KBM-7 (cell line): ENCODE measurements around the gene ARID4B.
"Not testable (repeated sequence)": the region's sequence is repeated elsewhere in the genome, so short reads cannot be mapped to it uniquely, and the experiment has no call there.

Experiments
- DNase-seq: peaks from one replicate; pipeline ENCODE4 v3.0.0-alpha.2; 2015
- in situ Hi-C: fragments of 300-500 bp; cut with MboI; formaldehyde crosslinking; loops from 2 replicates; pipeline ENCODE4 v1.14.3; 2020; ENCODE audit warnings: low sequenced_read_pairs, low pct_unique_long_range_greater_than_20kb, mixed read lengths

ARID4B gene

GRCh38 chr1:235253219-235253962, 74.6 kb downstream of the ARID4B start:
- DNase-seq, result peak; percentile 75
- in situ Hi-C loops, result no loop called here

- DNase-seq, result no peak
- in situ Hi-C loops, result no loop called here
Observed at GRCh38 chr1:235250430-235250829, 77.5 kb downstream of the ARID4B start.

- in situ Hi-C loops, result no loop called here
- peak; percentile 49 for DNase-seq
Observed at GRCh38 chr1:235246022-235246948, 81.7 kb downstream of the ARID4B start.

- in situ Hi-C loops, result no loop called here
- no peak for DNase-seq
Observed at GRCh38 chr1:235244974-235245592, 82.9 kb downstream of the ARID4B start.

GRCh38 chr1:235240960-235241359, 87.0 kb downstream of the ARID4B start:
- DNase-seq, result no peak
- in situ Hi-C loops, result no loop called here

GRCh38 chr1:235239851-235240250, 88.1 kb downstream of the ARID4B start:
- DNase-seq, result no peak
- in situ Hi-C loops, result no loop called here

- in situ Hi-C loops, result no loop called here
- DNase-seq, result no peak
Observed at GRCh38 chr1:235238558-235238957, 89.4 kb downstream of the ARID4B start.

- DNase-seq, result no peak
- in situ Hi-C loops, result no loop called here
Observed at GRCh38 chr1:235236128-235236527, 91.9 kb downstream of the ARID4B start.

- in situ Hi-C loops, result no loop called here
Observed at GRCh38 chr1:235229868-235230267, 98.1 kb downstream of the ARID4B start.

GRCh38 chr1:235227414-235227813, 100.6 kb downstream of the ARID4B start:
- in situ Hi-C loops, result no loop called here
- DNase-seq, result no peak

More at GRCh38 chr1:235229868-235230267, 98.1 kb downstream of the ARID4B start:
- DNase-seq, result no peak

GRCh38 chr1:235226933-235227332, 101.0 kb downstream of the ARID4B start:
- in situ Hi-C loops, result no loop called here
- no peak for DNase-seq

- DNase-seq, result no peak
- in situ Hi-C loops, result no loop called here
Observed at GRCh38 chr1:235225299-235225698, 102.7 kb downstream of the ARID4B start.

- no peak for DNase-seq
- in situ Hi-C loops, result no loop called here
Observed at GRCh38 chr1:235221653-235222375, 106.2 kb downstream of the ARID4B start.

- no peak for DNase-seq
- in situ Hi-C loops, result no loop called here
Observed at GRCh38 chr1:235215453-235215852, 112.5 kb downstream of the ARID4B start.

- DNase-seq, in situ Hi-C loops: not testable (repeated sequence)
Observed at GRCh38 chr1:235214962-235215361, 113.0 kb downstream of the ARID4B start.

- DNase-seq, result no peak
- in situ Hi-C loops, result no loop called here
Observed at GRCh38 chr1:235213752-235214151, 114.2 kb downstream of the ARID4B start.

- in situ Hi-C loops, result no loop called here
- no peak for DNase-seq
Observed at GRCh38 chr1:235211517-235211916, 116.5 kb downstream of the ARID4B start.

GRCh38 chr1:235207209-235207565, 120.8 kb downstream of the ARID4B start:
- DNase-seq, result peak; percentile 13

GRCh38 chr1:235206533-235207208, 121.3 kb downstream of the ARID4B start:
- in situ Hi-C loops, result no loop called here
- no peak for DNase-seq

More at GRCh38 chr1:235207209-235207565, 120.8 kb downstream of the ARID4B start:
- in situ Hi-C loops, result no loop called here
